Prostate gland (tissue), 2 donors: Measurements from ENCODE around the gene AMOT. TPM values are rescaled to one million over a fixed set of nuclear protein-coding genes. Genes with fewer than 3 reads are reported as not detected.

Experiments used
- DNase-seq: peaks from one replicate; pipeline ENCODE4 v3.0.0-alpha.2; 2019; ENCODE audit warnings: low spot score
- H3K27ac ChIP-seq, 2 donors: fragments of 200-600 bp; sonication (generic); 2 replicates each; pipeline ENCODE4 v1.5.1; 2017 to 2019
- H3K27me3 ChIP-seq: fragments of 200-600 bp; sonication (generic); replicated peaks from 2 replicates; pipeline ENCODE4 v1.5.1; 2019; ENCODE audit not compliant: insufficient read depth
- H3K36me3 ChIP-seq, 2 donors: fragments of 200-600 bp; sonication (generic); 1 replicate in 1 of 2; 2 replicates in 1 of 2; pipeline versions ENCODE4 v1.5.1 to v1.8.1; 2017 to 2019
- H3K4me1 ChIP-seq: fragments of 200-600 bp; sonication (generic); replicated peaks from 2 replicates; pipeline ENCODE4 v1.5.1; 2019
- H3K4me3 ChIP-seq, 2 donors: fragments of 200-600 bp; sonication (generic); 2 replicates each; pipeline ENCODE4 v1.5.1; 2017 to 2019
- H3K9me3 ChIP-seq: fragments of 200-600 bp; sonication (generic); 2 replicates; pipeline ENCODE4 v1.5.1; 2017
- POLR2A ChIP-seq: fragments of 450-650 bp; IDR thresholded peaks from one replicate; pipeline ENCODE4 v1.6.1; 2016; ENCODE audit warnings: antibody characterized with exemption, mild to moderate bottlenecking
- POLR2AphosphoS5 ChIP-seq: sonication (generic); formaldehyde crosslinking; IDR thresholded peaks from one replicate; pipeline ENCODE4 v1.6.1; 2017; ENCODE audit warnings: antibody characterized with exemption
- WGBS: methylation state at CpG from one replicate; pipeline ENCODE4 v1.1.5; 2018; 5-methylcytosine and 5-hydroxymethylcytosine counted together
- intact Hi-C: fragments of 100-400 bp; cut with DNase I; formaldehyde crosslinking; loops from one replicate; pipeline ENCODE4 v1.14.2; 2022
- total RNA-seq, 2 donors: library from RNA; depleted of rRNA; stranded (reverse); fragments of >200 nt; gene quantifications; one replicate each; pipeline ENCODE4 v1.1.0, GENCODE V29; 2016
- TF ChIP-seq, protein P1 (sequence below), 4 experiments: fragments of 200-600 bp in 2 of 4; fragments of 450-650 bp in 2 of 4; sonication (generic) in 2 of 4; IDR thresholded peaks; 1 replicate in 3 of 4; 2 replicates in 1 of 4; pipeline ENCODE4 v1.5.1; 2016 to 2019; ENCODE audit warnings: antibody characterized with exemption in 4 of 4, mild to moderate bottlenecking in 2 of 4, moderate library complexity in 2 of 4

The AMOT gene
- total RNA-seq, 2 donors from 2014 or later, result 27.9 to 60.1 TPM

DNA sequence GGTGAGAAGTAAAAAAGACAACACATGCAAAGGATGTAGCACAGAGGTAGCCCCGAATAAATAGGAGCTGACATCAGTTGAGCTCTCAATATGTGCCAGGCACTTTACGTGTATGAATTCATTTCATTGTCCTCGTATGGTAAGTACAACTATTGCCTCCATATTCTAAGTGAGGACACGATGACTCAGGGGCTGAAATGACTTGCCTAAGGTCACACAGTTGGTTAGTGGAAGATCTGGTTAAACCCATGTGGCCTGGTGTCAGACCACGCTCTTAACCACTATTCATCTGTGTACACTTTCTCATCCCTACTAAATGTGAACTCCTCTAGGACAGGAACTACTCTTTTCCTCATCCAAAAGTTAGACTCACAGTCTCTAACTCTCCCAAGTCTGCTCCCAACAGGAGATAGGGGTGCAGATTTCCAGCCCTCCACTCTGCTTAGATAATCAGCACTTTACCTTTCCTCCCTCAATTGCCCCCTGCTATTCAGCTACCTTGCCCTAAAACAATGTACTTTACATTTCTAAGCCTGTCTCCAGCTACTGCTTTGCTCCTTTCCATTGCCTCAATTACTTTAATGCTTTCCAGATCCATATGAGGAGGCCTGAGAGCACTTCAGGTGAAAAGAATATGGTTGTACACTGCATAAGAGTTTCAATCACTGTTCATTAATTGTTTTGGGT, 102.1 kb downstream of the AMOT start:
- Histone ChIP-seq H3K9me3 (no peaks in the 10 kb centered on the region), H3K4me1 (no peaks in the 10 kb centered on the region), H3K27me3 (no peaks in the 10 kb centered on the region), H3K27ac (no peak overlapping the region), H3K4me3 (no peak overlapping the region), H3K36me3 (no peaks in the 10 kb centered on the region)
- intact Hi-C loops, result no loop called here
- no peak for DNase-seq
- WGBS, result 94% methylated on average over 5 of the region's 5 CpGs
- no peak for TF ChIP-seq POLR2AphosphoS5
- TF ChIP-seq, protein P1, sequence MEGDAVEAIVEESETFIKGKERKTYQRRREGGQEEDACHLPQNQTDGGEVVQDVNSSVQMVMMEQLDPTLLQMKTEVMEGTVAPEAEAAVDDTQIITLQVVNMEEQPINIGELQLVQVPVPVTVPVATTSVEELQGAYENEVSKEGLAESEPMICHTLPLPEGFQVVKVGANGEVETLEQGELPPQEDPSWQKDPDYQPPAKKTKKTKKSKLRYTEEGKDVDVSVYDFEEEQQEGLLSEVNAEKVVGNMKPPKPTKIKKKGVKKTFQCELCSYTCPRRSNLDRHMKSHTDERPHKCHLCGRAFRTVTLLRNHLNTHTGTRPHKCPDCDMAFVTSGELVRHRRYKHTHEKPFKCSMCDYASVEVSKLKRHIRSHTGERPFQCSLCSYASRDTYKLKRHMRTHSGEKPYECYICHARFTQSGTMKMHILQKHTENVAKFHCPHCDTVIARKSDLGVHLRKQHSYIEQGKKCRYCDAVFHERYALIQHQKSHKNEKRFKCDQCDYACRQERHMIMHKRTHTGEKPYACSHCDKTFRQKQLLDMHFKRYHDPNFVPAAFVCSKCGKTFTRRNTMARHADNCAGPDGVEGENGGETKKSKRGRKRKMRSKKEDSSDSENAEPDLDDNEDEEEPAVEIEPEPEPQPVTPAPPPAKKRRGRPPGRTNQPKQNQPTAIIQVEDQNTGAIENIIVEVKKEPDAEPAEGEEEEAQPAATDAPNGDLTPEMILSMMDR (IDR thresholded peaks at IDR 0.05), result no peak
- no peak for TF ChIP-seq POLR2A

- Histone ChIP-seq H3K27me3 (no peaks in the 10 kb centered on the region), H3K36me3 (no peaks in the 10 kb centered on the region), H3K9me3 (no peaks in the 10 kb centered on the region), H3K27ac (no peak overlapping the region), H3K4me1 (no peaks in the 10 kb centered on the region), H3K4me3 (no peak overlapping the region)
- TF ChIP-seq POLR2AphosphoS5 (no peak), POLR2A (no peak)
- TF ChIP-seq, protein P1 (IDR thresholded peaks at IDR 0.05), result no peak
- WGBS, result 97% methylated on average over 3 of the region's 3 CpGs
- intact Hi-C loops, result no loop called here
- DNase-seq, result no peak
Observed at GRCh38 chrX:112736310-112736709, 104.3 kb downstream of the AMOT start.

DNA sequence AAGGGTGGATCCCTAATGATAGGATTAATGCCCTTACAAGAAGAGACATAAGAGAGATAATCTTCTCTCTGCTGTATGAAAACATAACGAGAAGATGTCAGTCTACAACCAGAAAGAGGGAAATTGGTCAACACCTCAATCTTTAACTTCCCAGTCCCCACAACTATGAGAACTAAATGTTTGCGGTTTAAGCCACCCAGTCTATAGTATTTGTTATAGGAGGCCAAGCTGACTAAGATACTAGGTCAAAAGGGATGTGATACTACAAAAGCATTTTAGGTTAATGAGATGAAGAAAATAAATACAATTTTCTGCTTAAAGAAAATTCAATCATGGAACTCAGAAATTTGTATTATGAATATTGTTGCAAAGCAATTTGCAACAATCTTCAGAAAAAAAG, 105.5 kb downstream of the AMOT start:
- Histone ChIP-seq H3K9me3 (no peaks in the 10 kb centered on the region), H3K27me3 (no peaks in the 10 kb centered on the region), H3K4me1 (no peaks in the 10 kb centered on the region), H3K36me3 (no peaks in the 10 kb centered on the region), H3K4me3 (no peak overlapping the region), H3K27ac (no peak overlapping the region)
- no peak for TF ChIP-seq POLR2AphosphoS5
- TF ChIP-seq POLR2A, result no peak
- TF ChIP-seq, protein P1 (IDR thresholded peaks at IDR 0.05), result no peak
- intact Hi-C loops, result no loop called here
- DNase-seq, result no peak
- 85% methylated on average over 2 of the region's 2 CpGs for WGBS

GRCh38 chrX:112734290-112734689, 106.3 kb downstream of the AMOT start:
- Histone ChIP-seq H3K27me3 (no peaks in the 10 kb centered on the region), H3K4me3 (no peak overlapping the region), H3K9me3 (no peaks in the 10 kb centered on the region), H3K27ac (no peak overlapping the region), H3K4me1 (no peaks in the 10 kb centered on the region), H3K36me3 (no peaks in the 10 kb centered on the region)
- TF ChIP-seq POLR2AphosphoS5, result no peak
- TF ChIP-seq, protein P1 (IDR thresholded peaks at IDR 0.05), result no peak
- TF ChIP-seq POLR2A, result no peak
- intact Hi-C loops, result no loop called here
- 33% methylated on average over 3 of the region's 3 CpGs for WGBS
- DNase-seq, result no peak

GRCh38 chrX:112731793-112732192, 108.8 kb downstream of the AMOT start:
- TF ChIP-seq, protein P1 (IDR thresholded peaks at IDR 0.05), result peak in 1 of 4 experiments; percentile 18
- TF ChIP-seq POLR2A, result no peak
- Histone ChIP-seq H3K27me3 (no peaks in the 10 kb centered on the region), H3K4me3 (no peak overlapping the region), H3K9me3 (no peaks in the 10 kb centered on the region), H3K27ac (no peak overlapping the region), H3K4me1 (no peaks in the 10 kb centered on the region), H3K36me3 (no peaks in the 10 kb centered on the region)
- 75% methylated on average over 3 of the region's 3 CpGs for WGBS
- DNase-seq, result no peak
- intact Hi-C loops, result no loop called here
